Psoas muscle (tissue), 8 donors: ENCODE data around the gene SOS1. TPM values are rescaled to one million over a fixed set of nuclear protein-coding genes. Genes with fewer than 3 reads are reported as not detected.

Experiments
- ATAC-seq, 4 donors: fragments of 200-7000 bp; cut with Tn5 transposase; one replicate each; pipeline ENCODE4 v1.9.1; 2020; ENCODE audit warnings: moderate library complexity in 3 of 4, mild to moderate bottlenecking in 2 of 4
- DNase-seq, 2 donors: peaks; one replicate each; pipeline ENCODE4 v3.0.0-alpha.2; 2020
- H3K27ac ChIP-seq: fragments of 200-600 bp; one replicate; pipeline ENCODE4 v1.8.0; 2022
- H3K27me3 ChIP-seq, 3 donors: fragments of 200-600 bp in 1 of 3; one replicate each; pipeline versions ENCODE4 v1.6.1 to v1.8.0; 2013 to 2022; ENCODE audit warnings: low read length in 2 of 3, mild to moderate bottlenecking in 2 of 3, moderate library complexity in 1 of 3; ENCODE audit not compliant: insufficient read depth in 3 of 3
- H3K36me3 ChIP-seq, 2 donors: fragments of 200-600 bp in 1 of 2; one replicate each; pipeline versions ENCODE4 v1.6.1 to v1.8.0; 2013 to 2022; ENCODE audit warnings: low read depth in 1 of 2, mild to moderate bottlenecking in 1 of 2, moderate library complexity in 1 of 2; ENCODE audit not compliant: insufficient read depth in 1 of 2
- H3K4me1 ChIP-seq: fragments of 200-600 bp; one replicate; pipeline ENCODE4 v1.8.0; 2022
- H3K4me3 ChIP-seq: fragments of 200-600 bp; one replicate; pipeline ENCODE4 v1.8.0; 2022; ENCODE audit warnings: mild to moderate bottlenecking
- H3K9me3 ChIP-seq: fragments of 200-600 bp; one replicate; pipeline ENCODE4 v1.8.0; 2022
- WGBS, 3 donors: extraction: QIAGEN DNeasy Blood & Tissue Kit; methylation state at CpG; one replicate each; pipeline versions ENCODE4 v1.1.6 to v1.1.7; 2013; 5-methylcytosine and 5-hydroxymethylcytosine counted together
- intact Hi-C, 2 donors: fragments of 100-400 bp; cut with DNase I; formaldehyde crosslinking; loops; one replicate each; pipeline versions ENCODE4 v1.11.0 to v1.14.2; 2022
- polyA plus RNA-seq, 3 donors: library from polyadenylated mRNA; stranded (reverse); fragments of 200-250 nt; gene quantifications; one replicate each; pipeline ENCODE4 v1.2.3, GENCODE V29; 2013
- total RNA-seq, 4 donors: library from RNA; stranded (reverse); fragmentation: NEBNext Ultra II Directional in 2 of 4; extraction: Animal tissue kit (Norgen Biotek cat#: 25700) in 2 of 4; gene quantifications; one replicate each; pipeline versions ENCODE4 v1.2.1 to v1.2.4, GENCODE V29; 2021 to 2023
- TF ChIP-seq, protein P1 (sequence below): fragments of 200-600 bp; IDR thresholded peaks from one replicate; pipeline ENCODE4 v1.8.0; 2022; ENCODE audit warnings: antibody characterized with exemption
- donor health status: healthy with polysubstance abuse.
- donor health status: DM: no; HTN: no; CAD: no; lungs with moderate emphysema.
- donor health status: Bipolar disorder and iron deficiency.
- donor health status: healthy.
- donor health status: DM: yes; HTN: yes; CAD: no.
- donor health status: DM: no; HTN: no; CAD: no.
- donor health status: DM: no; HTN: no; CAD: no.
- donor health status: DM: yes; HTN: yes; CAD: no.

Gene SOS1
- total and polyA plus RNA-seq, 7 donors, result 4.9 to 35.7 (median 25.4) TPM

DNA sequence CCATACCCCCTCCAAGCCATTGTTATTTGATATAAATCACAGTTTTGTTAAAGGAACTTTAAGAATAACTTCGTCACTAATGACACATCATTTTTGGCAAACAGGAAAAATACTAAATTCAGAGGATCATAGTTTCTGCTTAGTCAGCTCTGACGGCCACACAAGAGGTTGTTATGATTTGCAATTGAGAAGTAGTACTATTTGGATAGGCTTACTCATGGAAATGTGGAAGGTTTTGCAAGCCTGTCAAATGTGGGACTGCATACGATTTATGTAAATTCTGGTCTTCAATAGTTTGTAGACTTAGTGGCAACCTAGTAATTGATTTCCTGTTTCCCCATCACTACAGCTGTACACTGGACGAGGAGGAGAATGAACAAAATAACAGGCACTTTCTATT lies 123.1 kb downstream of the SOS1 start:
- Histone ChIP-seq H3K4me3 (no peak overlapping the region), H3K4me1 (no peaks in the 10 kb centered on the region), H3K36me3 (peaks cover 4 to 97% of the 10 kb centered on the region in 2 donors), H3K9me3 (no peaks in the 10 kb centered on the region), H3K27ac (no peak overlapping the region), H3K27me3 (no peaks in the 10 kb centered on the region)
- no peak for ATAC-seq
- intact Hi-C loops, result no loop called here
- no peak for DNase-seq
- WGBS, 3 donors, result 65 to 67% (median 65%) methylated on average over 4 of the region's 4 CpGs
- TF ChIP-seq, protein P1, sequence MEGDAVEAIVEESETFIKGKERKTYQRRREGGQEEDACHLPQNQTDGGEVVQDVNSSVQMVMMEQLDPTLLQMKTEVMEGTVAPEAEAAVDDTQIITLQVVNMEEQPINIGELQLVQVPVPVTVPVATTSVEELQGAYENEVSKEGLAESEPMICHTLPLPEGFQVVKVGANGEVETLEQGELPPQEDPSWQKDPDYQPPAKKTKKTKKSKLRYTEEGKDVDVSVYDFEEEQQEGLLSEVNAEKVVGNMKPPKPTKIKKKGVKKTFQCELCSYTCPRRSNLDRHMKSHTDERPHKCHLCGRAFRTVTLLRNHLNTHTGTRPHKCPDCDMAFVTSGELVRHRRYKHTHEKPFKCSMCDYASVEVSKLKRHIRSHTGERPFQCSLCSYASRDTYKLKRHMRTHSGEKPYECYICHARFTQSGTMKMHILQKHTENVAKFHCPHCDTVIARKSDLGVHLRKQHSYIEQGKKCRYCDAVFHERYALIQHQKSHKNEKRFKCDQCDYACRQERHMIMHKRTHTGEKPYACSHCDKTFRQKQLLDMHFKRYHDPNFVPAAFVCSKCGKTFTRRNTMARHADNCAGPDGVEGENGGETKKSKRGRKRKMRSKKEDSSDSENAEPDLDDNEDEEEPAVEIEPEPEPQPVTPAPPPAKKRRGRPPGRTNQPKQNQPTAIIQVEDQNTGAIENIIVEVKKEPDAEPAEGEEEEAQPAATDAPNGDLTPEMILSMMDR, result no peak

DNA sequence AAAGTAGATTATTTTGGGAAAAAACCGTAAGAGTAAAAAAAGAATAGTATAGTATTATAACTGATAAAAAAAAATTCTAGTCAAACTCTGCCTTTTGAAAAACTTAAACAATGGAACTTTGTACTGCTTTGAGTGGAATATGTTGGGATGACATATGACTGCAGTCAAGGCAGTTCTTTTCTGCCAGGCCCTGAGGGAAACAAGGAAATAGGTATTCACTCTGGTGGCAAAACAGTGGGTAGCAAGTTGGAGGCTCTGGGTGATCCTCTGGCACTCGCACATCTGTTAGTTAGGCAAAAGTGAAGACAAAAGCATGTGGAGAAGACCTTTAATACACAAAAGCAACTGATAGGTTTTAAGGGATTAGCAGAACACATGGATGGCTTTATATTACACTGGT lies 129.0 kb downstream of the SOS1 start:
- TF ChIP-seq, protein P1, result no peak
- Histone ChIP-seq H3K27ac (no peak overlapping the region), H3K4me3 (no peak overlapping the region), H3K36me3 (peaks cover 0 to 96% of the 10 kb centered on the region in 2 donors), H3K4me1 (no peaks in the 10 kb centered on the region), H3K9me3 (no peaks in the 10 kb centered on the region), H3K27me3 (no peaks in the 10 kb centered on the region)
- WGBS, 3 donors, result 91 to 95% (median 93%) methylated on average over 2 of the region's 2 CpGs
- intact Hi-C loops, result no loop called here
- DNase-seq, result no peak
- ATAC-seq, result no peak

DNA sequence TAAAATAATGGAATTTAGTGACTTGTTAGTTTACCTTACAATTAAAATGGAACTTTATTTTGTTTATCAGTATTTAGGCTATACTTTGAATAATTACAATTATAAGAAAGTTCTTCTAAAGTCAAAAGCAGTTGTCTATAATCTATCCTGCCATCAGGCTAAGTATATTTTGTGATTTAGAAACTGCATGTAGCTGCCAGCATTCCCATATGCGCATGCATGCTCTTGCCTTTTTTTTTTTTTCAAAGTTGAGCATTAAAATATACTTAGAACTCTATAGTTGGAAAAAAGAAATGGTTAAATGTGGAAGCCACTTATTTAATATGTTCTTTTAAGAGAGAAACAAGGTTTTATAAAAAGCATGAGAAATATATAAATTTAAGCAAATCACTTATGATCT lies 132.1 kb downstream of the SOS1 start:
- ATAC-seq, result no peak
- peaks cover 0 to 96% of the 10 kb centered on the region in 2 donors for H3K36me3 ChIP-seq

DNA sequence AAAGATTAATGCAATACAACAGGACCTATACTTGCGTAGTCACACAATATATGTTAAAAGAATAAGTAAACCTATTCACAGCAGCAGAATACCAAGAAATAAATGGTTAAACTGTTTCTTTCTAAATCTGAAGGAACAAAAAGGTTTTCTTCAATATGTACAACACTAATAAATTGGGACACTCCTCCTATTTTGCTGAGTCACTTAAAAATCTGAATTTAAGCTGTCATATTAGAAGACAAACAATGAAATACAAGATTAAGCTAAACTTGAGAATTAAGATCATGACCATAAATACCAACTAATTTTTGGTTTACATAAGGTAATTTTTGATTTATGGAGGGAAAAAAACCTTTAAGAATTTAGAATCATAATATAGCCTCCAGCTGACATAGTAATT lies 138.4 kb downstream of the SOS1 start:
- Histone ChIP-seq H3K27ac (no peak overlapping the region), H3K27me3 (no peaks in the 10 kb centered on the region), H3K4me3 (no peak overlapping the region), H3K9me3 (no peaks in the 10 kb centered on the region), H3K36me3 (peaks cover 0 to 44% of the 10 kb centered on the region in 2 donors), H3K4me1 (no peaks in the 10 kb centered on the region)
- TF ChIP-seq, protein P1, result no peak
- no peak for ATAC-seq
- intact Hi-C loops, result no loop called here
- WGBS, 3 donors, result 96 to 100% (median 98%) methylated on average over 1 of the region's 1 CpG
- no peak for DNase-seq

More for the DNA sequence above, 132.1 kb downstream of the SOS1 start:
- Histone ChIP-seq H3K27ac (no peak overlapping the region), H3K9me3 (no peaks in the 10 kb centered on the region), H3K4me1 (no peaks in the 10 kb centered on the region), H3K4me3 (no peak overlapping the region), H3K27me3 (no peaks in the 10 kb centered on the region)
- 99 to 100% (median 100%) methylated on average over 1 of the region's 1 CpG for WGBS, 3 donors
- DNase-seq, result no peak
- intact Hi-C loops, result no loop called here
- TF ChIP-seq, protein P1, result no peak

DNA sequence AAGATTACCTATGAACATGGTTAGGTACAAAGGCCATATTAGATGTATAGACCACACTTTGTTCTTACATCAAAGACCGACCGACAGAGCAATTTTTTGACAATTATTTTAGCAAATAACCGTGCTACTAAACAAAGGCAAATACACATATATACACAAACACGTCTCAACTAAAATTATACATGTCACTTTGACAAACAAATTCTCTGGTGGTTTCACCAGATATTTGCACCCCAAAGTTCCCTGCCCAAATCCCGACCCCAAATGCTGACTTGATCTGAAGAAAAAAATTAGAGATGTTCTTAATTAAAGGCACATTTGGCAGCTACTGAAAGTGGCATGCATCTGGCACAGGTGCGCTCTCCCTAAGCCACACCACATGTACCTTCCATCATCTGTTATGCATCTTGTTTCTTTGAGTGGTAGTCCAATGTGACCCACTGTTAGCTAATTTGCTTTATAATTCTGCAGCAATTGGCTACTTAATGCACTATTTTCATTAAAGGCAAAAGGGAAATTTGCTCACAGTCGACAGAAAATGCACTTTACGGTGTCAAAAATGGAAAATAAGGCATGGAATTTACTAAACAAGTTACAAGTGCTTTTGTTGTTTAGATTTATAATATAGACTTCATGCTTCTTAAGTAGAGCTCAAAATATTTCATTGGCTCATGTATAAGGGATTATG lies 139.0 kb downstream of the SOS1 start:
- H3K27me3 ChIP-seq, result no peaks in the 10 kb centered on the region
- intact Hi-C loops, result no loop called here
- ATAC-seq (no peak), DNase-seq (no peak)
- H3K9me3 ChIP-seq, result no peaks in the 10 kb centered on the region
- H3K4me3 ChIP-seq, result no peak overlapping the region
- H3K36me3 ChIP-seq, result peaks cover 0 to 37% of the 10 kb centered on the region in 2 donors
- no peaks in the 10 kb centered on the region for H3K4me1 ChIP-seq
- TF ChIP-seq, protein P1, result no peak
- H3K27ac ChIP-seq, result no peak overlapping the region
- WGBS, 3 donors, result 89 to 95% (median 91%) methylated on average over 8 of the region's 8 CpGs
